DLD1 (cell line): ENCODE results near the gene TDRD7.
"Not testable (repeated sequence)": the region's sequence is repeated elsewhere in the genome, so short reads cannot be mapped to it uniquely, and the experiment has no call there.

Experiments
- in situ Hi-C: cut with HindIII; loops from 2 replicates; pipeline ENCODE4 v1.10.0; 2017; ENCODE audit warnings: low sequenced_read_pairs

TDRD7 gene

DNA sequence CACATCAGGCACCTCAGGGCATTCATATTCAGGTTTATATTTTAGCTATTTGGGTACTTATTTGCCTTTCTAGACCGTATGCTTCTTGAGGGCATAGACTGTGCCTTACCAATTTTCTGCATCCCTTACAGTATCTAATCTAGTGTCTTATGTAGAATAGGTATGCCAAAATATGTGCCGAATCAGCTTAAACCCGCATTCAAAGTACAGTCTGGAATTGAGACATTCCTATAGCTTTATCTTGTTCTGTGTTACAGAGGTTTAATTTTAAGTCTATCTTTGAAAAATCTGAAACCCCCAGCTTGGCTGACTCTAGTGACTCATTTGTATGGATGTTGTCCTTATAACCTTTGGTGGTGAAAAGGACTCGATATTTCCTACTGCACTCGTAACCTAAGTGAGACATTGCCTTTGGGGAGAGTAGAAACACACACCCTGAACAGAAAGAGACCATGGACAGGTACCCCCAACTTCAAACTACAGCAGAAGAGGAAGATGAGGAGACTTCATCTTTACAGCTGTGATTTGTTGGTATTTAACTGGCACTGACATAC is 62.6 kb downstream of the TDRD7 start:
- in situ Hi-C loops, result no loop called here

DNA sequence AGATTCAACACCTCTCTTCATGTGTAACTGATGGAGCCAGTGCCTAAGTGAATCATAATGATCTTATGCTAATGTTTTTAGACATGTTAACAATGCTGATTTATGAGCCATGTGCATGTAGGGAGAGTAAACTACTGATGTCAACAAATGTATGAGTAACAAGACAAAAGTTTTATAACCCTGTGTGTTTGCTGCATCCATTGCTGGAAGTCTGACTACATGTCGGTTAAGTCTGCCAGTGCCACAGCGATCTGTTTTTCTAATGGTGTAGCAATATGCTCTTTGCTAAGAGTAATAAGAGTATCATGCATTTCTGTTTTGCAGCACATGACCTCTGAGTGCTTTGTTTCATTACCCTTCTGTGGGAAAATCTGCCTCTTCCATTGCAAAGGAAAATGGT is 63.2 kb downstream of the TDRD7 start:
- in situ Hi-C loops, result no loop called here

DNA sequence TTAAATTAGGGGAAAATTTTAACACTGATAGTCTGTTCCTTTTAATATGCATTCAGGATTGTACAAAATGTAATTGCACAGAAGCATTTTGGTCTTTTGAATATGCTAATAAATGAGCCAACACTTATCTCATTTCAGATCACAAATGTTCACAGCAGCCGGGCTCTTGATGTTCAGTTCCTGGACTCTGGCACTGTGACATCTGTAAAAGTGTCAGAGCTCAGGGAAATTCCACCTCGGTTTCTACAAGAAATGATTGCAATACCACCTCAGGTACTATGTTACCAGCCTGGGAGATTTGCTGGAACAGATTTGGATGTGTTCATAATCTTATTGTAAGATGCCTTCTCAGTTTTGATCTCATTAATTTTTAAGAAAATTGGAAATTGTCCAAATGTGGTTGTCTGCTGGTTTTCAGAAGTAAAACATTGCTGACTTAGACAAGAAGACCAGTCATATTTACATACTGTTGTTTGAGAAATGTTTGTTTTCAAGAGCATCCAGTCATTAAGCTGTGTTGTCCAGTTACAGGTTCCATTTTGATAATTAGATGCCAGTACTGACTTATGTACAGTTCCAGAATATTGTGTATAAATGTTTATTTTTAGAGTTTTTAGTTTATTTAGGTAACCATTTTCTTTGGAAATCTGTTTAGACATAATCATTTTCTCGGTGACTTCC is 66.5 kb downstream of the TDRD7 start:
- in situ Hi-C loops, result no loop called here

DNA sequence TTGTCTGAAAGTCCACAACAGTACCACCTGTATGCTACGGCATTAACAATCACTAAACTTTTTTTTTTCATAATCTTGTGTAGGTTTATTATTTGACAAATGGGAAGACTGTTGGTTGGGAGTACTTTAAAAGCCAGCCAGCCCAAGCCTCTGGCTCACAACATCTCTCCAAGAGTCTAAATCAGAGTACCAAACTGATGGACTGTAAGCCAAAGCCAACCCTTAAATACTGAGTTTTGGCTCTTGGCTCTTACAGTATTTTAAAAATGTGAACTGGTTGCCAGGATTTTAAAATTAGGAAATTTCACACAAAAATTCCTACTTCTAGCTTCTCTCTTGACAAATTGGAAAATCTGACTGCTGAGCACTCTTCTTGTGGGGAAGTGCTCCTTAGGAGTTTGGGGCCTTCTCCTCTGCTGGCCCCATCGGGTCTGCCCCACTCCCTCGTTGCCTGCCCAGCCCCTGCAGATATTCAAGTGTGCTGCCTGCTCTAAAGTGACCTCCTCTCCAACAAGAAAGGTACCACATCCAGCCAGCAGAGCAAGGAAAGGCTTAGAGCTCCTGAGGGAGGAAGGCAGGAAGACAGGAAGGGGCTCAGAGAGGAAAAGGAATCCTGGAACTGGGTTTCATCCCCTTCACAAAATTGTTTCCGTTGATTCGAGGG is 67.7 kb downstream of the TDRD7 start:
- in situ Hi-C loops, result no loop called here

DNA sequence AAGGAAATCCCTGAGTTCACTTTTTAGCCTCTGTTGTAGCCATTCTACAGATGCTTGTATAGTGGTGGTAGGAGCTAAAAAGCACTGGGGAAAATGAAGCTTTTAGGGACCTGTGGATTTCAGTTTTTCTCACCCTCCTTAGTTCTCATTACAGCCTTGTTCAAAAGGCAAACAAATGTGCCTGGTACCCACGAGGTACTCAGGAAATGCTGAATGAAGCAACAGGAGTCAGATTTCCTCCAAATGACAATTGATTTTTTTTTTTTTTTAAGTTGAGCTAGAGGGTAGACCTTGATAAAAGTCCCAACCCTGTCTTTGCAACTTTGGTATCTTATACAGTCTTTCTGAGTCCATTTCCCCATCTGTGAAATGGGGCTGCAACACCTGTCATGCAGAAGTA is 68.3 kb downstream of the TDRD7 start:
- in situ Hi-C loops, result no loop called here

DNA sequence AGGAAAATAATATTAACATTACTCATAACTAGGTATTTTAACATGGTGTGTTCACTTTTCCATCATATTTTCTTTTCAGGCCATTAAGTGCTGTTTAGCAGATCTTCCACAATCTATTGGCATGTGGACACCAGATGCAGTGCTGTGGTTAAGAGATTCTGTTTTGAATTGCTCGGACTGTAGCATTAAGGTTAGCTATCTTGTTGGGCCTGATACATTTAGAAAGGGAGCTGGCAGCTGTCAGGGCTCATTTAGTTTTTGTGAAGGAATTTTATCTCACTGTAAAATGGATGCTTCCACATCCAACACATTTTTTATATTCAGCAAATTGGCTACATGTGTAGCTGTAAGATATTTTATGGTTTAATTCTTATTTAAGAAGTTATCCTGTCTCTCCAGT is 68.9 kb downstream of the TDRD7 start:
- in situ Hi-C loops, result no loop called here

DNA sequence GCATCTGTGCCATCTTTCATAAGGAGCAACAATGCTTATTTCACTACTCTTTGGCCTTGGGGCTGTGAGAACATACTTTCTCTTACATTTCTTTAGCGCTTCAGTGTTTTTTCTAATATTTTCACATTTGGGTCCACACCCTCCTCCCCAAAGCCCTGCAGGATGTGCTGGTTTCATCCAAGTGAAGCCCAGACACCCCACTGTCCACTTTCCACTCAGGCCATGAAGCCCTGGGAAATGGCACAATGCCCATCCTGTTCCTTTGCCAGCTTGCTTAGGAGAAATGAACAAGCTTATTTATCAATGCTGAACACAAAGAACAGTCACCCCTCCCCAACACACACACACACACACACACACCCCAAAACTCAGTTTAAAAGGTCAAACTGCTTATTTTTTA is 72.2 kb downstream of the TDRD7 start:
- in situ Hi-C loops, result no loop called here

DNA sequence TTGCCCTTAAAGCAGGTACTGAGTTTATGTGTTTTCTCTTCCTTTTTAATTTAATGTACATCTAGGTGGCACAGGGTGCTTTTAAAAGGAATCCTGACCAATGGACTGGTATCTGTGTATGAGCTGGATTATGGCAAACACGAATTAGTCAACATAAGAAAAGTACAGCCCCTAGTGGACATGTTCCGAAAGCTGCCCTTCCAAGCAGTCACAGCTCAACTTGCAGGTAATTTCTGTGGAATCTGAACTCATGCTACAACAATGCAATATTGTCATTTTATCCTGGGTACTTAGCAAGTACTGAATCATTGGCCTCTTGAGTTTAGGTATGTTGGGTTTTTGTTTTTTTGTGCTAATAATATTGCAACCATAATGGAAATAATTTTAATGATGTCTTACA is 75.2 kb downstream of the TDRD7 start:
- in situ Hi-C loops, result no loop called here

DNA sequence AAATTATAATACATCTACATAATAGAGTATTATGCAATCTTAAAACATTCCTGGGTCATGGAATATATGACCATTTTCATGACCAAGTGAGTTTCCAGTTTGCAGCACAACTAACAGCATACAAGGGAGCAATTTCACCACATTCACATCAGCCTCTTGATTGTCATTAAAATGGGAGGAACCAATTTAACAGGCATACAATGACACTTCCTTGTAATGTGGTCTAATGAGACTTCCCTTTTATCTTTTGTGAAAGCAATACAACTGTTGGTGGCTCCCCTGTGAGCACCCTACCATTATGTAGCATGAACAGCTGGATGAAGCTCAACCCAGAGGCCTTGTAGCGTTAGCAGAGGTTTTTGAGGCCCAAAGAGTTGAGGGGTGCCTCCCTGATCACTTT is 76.0 kb downstream of the TDRD7 start:
- in situ Hi-C loops, result no loop called here

DNA sequence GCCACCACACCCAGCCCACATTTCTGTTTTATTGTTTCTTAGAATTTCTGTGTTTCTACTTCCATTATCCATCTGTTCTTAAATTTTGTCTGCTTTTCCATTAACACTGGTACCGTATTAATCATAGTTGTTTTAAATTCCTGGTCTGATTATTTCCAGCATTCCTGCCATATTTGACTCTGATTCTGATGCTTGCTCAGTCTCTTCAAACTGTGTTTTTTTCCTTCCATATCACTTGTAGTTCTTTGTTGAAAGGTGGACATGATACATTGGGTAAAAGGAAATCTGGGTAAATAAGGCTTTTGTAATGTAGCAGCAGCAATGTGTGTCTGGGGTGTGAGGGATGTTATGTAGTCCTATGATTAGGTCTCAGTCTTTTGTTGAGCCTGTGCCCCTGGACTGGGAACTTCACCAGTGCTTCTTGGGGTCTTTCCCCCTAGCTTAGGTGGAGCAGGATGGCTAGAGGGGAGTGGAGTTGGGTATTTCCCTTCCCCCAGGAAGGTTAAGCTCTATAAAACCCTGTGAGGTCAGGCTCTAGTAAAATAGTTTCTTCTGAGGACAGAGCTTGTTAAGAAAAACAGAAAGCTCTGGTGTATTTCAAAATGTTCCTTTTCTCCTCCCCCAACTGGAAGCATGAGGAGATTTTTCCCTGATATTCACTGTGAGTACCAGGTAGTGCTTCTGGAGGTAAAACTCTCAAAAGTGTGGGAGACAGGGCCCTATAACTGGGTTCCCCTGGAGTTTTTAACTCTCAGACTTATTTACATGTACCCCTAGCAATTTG is 79.5 kb downstream of the TDRD7 start:
- in situ Hi-C loops, result no loop called here

DNA sequence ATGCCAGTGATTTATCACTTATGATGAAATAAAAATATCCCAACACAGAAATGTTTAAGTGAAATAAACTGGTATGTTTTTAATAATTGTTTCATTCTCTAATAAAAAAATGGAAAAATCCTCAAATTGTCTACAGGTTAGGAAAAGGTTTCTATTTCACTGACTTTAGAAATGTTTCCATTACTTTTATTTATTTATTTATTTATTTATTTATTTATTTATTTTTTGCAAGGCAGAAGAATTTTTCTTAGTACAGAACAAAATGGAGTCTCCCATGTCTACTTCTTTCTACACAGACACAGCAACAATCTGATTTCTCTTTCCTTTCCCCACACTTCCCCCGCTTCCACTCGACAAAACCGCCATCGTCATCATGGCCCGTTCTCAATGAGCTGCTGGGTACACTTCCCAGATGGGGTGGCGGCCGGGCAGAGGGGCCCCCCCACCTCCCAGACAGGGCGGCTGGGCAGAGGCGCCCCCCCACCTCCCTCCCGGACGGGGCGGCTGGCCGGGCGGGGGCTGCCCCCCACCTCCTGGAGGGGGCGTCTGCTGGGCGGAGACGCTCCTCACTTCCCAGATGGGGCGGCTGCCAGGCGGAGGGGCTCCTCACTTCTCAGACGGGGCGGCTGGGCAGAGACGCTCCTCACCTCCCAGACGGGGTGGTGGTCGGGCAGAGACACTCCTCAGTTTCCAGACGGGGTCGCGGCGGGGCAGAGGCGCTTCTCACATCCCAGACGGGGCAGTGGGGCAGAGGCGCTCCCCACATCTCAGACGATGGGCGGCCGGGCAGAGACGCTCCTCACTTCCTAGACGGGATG is 85.9 kb downstream of the TDRD7 start:
- in situ Hi-C loops, result not testable (repeated sequence)

DNA sequence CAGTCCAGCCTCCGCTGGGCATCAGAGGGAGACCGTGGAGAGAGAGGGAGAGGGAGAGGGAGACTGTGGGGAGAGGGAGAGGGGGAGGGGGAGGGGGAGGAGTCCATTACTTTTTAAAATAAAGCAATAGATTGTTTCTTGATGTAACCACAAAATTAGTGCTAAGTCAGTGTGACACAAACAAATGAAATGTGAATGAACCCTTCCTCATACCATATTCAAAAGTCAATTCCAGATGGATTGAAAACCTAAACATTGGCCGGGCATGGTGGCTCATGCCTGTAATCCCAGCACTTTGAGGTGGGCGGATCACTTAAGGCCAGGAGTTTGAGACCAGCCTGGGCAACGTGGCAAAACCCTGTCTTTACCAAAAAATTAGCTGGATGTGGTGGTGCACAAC is 87.0 kb downstream of the TDRD7 start:
- in situ Hi-C loops, result not testable (repeated sequence)

DNA sequence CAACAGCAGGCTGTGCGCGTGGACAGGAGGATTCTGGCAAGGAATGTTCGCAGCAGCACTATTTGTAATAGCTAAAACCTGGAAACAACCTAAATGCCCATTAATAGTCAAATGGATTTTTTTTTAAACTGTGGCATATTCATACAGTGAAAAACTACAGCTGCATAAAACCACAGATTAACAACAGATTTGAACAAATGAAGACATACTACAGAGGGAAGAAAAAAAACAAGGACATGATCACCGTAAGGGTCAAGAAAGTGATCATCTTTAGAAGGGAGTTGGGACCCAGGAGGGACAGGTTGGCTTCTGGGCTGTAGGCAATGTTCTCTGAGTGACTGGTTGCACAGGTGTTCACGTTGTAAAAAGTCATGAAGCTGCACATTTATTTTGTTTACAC is 88.4 kb downstream of the TDRD7 start:
- in situ Hi-C loops, result no loop called here

DNA sequence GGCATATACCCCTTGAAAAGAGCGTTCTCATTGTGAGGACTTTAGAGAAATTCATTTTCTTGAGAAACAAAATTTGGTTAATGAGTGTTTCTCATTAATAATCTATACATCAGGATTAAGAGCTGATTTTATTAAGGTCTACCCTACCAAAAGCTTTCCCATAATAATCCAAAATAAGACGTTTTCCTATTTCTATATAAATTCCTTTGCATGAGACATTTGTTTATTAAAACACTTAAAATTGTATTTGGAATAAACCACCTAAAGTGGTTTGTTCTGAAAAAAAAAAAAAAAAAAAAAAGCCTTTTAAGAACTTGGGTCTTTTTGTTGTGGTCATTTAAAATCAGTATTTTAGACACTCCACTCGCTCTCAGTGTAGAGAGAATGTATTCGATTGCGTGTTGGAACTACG is 88.9 kb downstream of the TDRD7 start:
- in situ Hi-C loops, result no loop called here

DNA sequence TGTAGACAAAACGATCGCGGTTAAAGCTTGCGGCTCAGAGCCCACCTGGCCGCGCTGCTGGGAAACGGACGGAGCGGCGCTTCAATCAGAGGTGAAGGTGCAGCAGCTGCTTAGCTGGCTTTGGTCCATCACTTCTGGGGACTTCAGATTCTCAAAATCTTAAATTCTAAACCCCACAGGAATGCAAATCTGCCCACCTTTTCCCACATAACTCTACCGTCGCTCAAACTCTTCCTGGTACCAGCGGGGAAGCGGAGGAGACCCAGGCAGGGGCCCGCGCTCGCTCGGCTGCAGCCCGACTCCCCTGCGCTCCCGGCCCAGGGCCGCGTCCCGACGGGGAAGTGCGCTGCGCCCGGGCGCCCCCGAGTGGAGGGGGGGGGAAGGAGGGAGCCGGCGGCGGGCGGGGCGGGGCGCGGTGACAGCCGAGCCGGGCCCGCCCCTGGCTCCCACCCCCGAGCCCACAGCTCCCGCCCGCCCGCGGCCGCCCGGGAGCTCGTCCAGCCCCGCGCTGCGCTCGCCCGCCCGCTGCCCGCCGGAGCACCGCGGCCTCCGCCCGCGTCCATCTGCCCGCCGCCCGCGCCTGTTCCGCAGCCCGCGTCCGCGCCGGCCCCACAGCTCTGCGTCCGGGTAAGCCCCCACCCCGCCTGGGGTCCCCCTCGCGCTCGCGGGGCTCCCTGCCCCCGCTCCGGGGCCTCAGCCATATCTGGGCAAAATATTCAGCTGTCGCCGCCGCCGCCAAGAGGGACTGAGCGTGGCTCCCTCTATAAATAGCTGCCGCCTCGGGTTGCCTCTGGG is 89.5 kb downstream of the TDRD7 start, which contains the start of gene TMOD1:
Gene TMOD1 (plus strand): TSS at position 490 of the 795 bp plus-strand sequence. CDS start 22,523 bp downstream, outside the sequence.
- in situ Hi-C loops, result no loop called here

DNA sequence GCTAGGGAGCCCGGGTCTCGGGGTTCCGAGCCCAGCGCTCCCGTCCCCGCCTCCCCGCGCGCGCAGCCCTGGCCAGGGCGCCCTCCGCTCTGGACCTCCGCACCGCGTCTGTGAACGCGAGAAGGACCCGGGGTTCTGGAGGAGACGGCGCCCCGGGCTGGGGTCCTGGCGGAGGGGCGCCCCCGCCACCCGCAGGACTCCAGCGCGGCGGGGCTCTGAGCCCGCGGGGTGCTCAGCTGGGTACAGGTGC is 90.0 kb downstream of the TDRD7 start:
- in situ Hi-C loops, result no loop called here

DNA sequence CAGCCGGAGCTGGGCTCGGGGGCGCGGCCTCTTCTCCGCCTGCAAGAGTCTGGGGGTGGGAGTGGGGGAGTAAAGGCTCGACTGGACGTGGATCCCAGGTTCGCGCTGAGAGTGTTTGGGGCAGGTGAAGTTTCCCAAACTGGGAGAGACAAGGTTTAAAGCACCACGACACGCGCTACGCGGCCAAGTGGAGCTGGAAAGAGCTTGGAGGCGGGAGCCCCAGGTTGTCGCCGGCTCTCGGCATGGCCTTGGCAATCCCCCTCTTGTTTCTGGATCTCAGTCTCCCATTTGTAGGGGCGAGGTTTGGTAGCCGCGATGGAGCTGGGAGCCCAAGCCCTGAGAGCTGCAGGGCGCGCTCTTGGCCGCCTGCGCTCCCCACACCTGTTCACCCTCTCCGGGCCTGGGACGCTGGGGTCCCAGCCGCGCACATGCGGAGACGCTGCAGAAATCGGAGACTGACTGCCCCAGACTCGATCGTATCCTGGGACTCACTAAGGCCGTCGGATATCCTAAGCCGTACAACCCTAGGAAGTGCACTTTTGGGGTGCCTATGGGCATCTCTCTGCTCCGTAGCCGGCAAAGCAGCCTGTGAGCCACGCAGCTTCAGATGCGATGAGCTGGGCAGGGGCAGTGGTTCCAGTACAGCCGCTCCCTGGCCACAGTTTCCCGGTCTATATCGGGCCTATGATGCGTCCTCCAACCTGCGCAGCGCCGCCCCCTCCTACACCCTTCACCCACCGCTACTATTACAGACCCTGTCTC is 90.5 kb downstream of the TDRD7 start:
- in situ Hi-C loops, result no loop called here

DNA sequence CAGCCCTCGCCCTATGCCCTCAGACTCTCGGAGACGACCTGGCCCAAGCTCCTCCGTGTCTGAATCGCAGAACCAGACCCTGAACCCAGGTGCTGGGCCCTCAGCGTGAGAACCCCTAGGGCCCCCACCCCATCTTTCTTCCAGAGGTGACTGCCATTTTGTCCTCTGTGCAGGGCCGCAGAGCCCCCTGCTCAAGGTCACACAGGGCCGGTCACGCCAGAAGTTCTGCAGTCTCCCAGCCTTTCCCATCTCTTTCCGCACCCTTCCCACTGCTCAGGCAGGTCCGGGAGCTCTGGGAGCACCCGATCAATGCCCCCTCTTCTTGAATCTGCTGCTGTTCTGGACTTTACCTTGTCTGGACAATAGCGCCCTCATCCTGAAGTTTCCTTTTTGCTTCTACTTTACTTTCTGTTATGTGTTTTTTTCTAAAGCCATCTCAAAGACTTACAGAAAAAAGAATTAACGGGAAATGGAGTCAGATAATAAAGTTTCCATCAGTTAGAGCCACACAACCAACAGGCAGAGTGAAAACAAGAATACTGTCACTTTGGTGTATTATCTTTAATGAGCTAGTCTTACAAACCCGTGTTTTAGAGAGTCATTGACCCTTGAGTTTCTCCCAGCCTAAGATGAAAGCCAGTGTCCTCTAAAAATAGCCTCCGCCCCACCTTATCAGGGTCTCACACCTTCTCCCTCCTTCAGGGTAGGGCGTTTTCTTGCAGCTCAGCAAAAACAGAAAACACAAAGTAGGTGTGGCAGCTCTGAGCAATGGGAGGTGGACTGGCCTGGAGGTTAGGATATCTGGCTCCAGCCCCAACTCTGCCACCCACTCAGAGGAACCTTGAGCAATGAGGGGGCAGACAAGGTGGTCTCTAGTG is 91.3 kb downstream of the TDRD7 start:
- in situ Hi-C loops, result no loop called here

DNA sequence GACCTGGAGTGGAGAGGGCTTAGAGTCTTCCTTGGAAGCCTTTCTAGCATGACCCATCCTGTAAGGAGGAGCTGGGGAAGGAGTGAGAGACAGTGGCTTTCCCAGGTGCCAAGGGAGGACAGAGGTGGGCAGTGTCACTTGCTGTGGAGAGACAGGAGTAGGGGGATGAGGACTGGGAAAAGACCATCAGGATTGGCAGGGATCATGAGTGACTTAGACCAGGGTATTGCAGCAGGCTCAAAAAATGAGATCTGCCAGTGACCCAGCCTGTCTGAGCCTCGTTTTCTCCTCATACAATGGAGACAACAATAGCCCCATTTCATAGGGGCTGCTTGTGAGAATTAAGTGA is 91.9 kb downstream of the TDRD7 start:
- in situ Hi-C loops, result no loop called here
